GM19023 (cell line): Measurements from ENCODE around the gene AICDA.

Source experiments
- ATAC-seq: cut with Tn5 transposase; IDR thresholded peaks from one replicate; pipeline ENCODE4 v1.9.1; 2021; ENCODE audit warnings: mild to moderate bottlenecking, moderate library complexity; ENCODE audit not compliant: unreplicated experiment

The AICDA gene

GRCh38 chr12:8561011-8561410 lies 51.6 kb downstream of the AICDA start:
- ATAC-seq: no peak

DNA sequence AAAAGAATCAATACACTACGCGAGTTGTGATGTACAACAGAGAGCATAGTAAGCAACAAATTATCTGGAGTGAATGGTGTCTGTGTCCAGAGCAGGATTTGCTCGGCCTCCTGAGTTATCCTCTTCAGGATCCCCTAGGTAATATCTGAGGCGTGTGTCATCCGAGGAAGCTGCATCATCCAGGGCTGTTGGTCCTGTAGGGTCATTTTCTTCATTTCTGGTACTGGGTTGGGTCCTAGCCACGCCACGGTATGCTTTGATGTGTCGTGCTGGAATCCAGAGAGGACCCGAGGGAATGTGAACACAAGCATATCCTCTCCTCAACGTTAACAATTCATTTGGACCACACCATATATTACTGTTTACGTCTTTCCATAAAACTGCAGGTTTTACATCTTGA lies 53.0 kb downstream of the AICDA start:
- ATAC-seq: no peak

- ATAC-seq: no peak
Observed at GRCh38 chr12:8556531-8557097, 56.0 kb downstream of the AICDA start.

DNA sequence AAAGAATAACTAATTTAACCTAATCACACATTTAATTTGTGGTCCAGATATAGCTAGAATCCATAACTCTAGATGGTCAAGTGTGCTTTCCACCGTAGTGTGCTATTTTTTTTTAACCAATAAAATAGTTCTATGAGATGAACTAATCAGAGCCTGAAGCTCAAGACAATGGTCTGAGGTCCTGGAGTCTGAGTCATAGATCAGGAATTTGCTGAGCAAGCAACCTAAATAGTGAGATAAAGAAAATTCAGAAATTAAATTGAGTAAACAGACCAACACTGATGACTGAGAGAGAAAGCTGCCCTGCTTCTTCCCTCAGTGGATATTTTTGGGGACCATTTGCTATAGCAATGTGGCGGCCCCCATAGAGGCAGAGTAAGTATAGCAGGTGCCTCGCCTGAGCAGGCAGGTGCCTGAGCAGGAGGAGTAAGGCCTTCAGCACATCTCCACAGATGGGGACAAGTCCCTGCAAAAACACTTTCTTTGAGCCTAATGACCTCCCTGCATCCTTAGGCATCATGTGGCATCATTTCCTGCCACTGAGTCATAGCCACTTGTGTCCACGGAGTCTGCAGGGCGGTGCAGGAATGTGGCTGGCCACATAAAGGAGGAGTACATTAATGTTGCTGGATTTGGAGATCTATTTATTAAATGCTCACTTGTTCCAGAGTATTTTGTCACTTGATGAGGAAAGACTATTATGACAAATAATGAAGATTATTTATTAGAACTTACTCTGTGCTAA lies 58.0 kb downstream of the AICDA start:
- no peak for ATAC-seq

GRCh38 chr12:8553088-8553627 lies 59.5 kb downstream of the AICDA start:
- no peak for ATAC-seq
